Measurements from ENCODE around the gene PIP5KL1.

Gene PIP5KL1

GRCh38 chr9:127949827-127950512 lies 19.4 kb upstream of the PIP5KL1 start:
- DNase-seq (ENCODE audit: low spot score) = no peak

- DNase-seq (ENCODE audit: low spot score) = no peak
Measured at GRCh38 chr9:127947841-127948710, 17.5 kb upstream of the PIP5KL1 start.

GRCh38 chr9:127946728-127947127 lies 16.2 kb upstream of the PIP5KL1 start:
- no peak for DNase-seq (ENCODE audit: low spot score)

GRCh38 chr9:127945942-127946341 lies 15.4 kb upstream of the PIP5KL1 start:
- DNase-seq (ENCODE audit: low spot score) = no peak

- DNase-seq (ENCODE audit: low spot score) = no peak
Measured at GRCh38 chr9:127945338-127945737, 14.8 kb upstream of the PIP5KL1 start.

GRCh38 chr9:127944586-127945218 lies 14.1 kb upstream of the PIP5KL1 start:
- DNase-seq (ENCODE audit: low spot score) = no peak

- peak; percentile 87 for DNase-seq (ENCODE audit: low spot score)
Measured at GRCh38 chr9:127943731-127944144, 13.2 kb upstream of the PIP5KL1 start.

GRCh38 chr9:127943011-127943662 lies 12.6 kb upstream of the PIP5KL1 start:
- DNase-seq (ENCODE audit: low spot score) = no peak

- peak; percentile 79 for DNase-seq (ENCODE audit: low spot score)
Measured at GRCh38 chr9:127942216-127943010, 11.8 kb upstream of the PIP5KL1 start.

GRCh38 chr9:127941961-127942215 lies 11.3 kb upstream of the PIP5KL1 start:
- DNase-seq (ENCODE audit: low spot score) = no peak

- DNase-seq (ENCODE audit: low spot score) = no peak
Measured at GRCh38 chr9:127941062-127941960, 10.7 kb upstream of the PIP5KL1 start.

GRCh38 chr9:127940593-127940992 lies 10.0 kb upstream of the PIP5KL1 start:
- DNase-seq (ENCODE audit: low spot score) = no peak

- no peak for DNase-seq (ENCODE audit: low spot score)
Measured at GRCh38 chr9:127938298-127938690, 7.7 kb upstream of the PIP5KL1 start.

GRCh38 chr9:127937388-127938297 lies 7.1 kb upstream of the PIP5KL1 start, which contains the start of gene DPM2:
DPM2 (minus strand) TSS chr9:127937854; CDS start chr9:127937820, 34 bp downstream.
- DNase-seq (ENCODE audit: low spot score) = peak; percentile 92

GRCh38 chr9:127937056-127937387 lies 6.4 kb upstream of the PIP5KL1 start:
- DNase-seq (ENCODE audit: low spot score) = no peak

GRCh38 chr9:127936347-127936852 lies 5.8 kb upstream of the PIP5KL1 start:
- no peak for DNase-seq (ENCODE audit: low spot score)

- DNase-seq (ENCODE audit: low spot score) = no peak
Measured at GRCh38 chr9:127935765-127936221, 5.2 kb upstream of the PIP5KL1 start.

GRCh38 chr9:127934986-127935385 lies 4.4 kb upstream of the PIP5KL1 start:
- DNase-seq (ENCODE audit: low spot score) = no peak

- no peak for DNase-seq (ENCODE audit: low spot score)
Measured at GRCh38 chr9:127934248-127934647, 3.7 kb upstream of the PIP5KL1 start.

Data from AG08396 (cell line).